ENCODE measurements around the gene OR52A1. TPM values are rescaled to one million over a fixed set of nuclear protein-coding genes. Genes with fewer than 3 reads are reported as not detected.

OR52A1 gene
- total and polyA plus RNA-seq, 2 of the 4 experiments (the other 2 are of a cell fraction) = not detected

DNA sequence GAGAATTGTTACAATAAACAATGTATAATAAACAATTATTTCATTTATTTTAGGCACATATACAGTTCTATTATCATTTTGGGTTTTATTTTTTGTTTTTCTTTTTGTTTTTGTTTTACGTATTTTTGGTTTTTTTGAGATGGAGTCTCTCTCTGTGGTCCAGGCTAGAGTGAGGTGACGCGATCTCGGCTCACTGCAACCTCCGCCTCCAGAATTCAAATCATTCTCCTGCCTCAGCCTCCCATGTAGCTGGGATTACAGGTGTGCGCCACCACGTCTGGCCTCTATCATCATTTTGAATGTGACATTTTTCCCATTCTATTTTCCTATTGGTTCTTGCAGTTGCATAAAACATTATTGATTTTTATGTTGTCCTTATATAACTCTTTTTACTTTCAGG, 20.4 kb upstream of the OR52A1 start:
- H2BK15ac ChIP-seq (ENCODE audit: low read depth, low read length) = no peak overlapping the region
- H4K20me1 ChIP-seq (ENCODE audit: insufficient read depth, low read length) = no peaks in the 10 kb centered on the region
- no peak overlapping the region for H2BK5ac ChIP-seq (ENCODE audit: low read depth, low read length, poor library complexity, severe bottlenecking)
- no peak overlapping the region for H4K5ac ChIP-seq (ENCODE audit: low read depth, low read length)
- H3K79me1 ChIP-seq (ENCODE audit: low read depth in 1 of 2, low read length in 2 of 2) = no peaks in the 10 kb centered on the region
- intact Hi-C loops (cut with micrococcal nuclease) = no loop called here
- no peak overlapping the region for H4K91ac ChIP-seq (ENCODE audit: insufficient read depth, low read depth, low read length)
- DNase-seq (no peak), ATAC-seq (ENCODE audit: low read depth) (no peak)
- ChIA-PET POLR2A (ENCODE audit: unreplicated experiment) (no interaction called here), CTCF (no interaction called here)
- no peak overlapping the region for H2BK20ac ChIP-seq (ENCODE audit: low read depth, low read length)
- H3K9ac ChIP-seq (ENCODE audit: low read depth, low read length) = no peak overlapping the region
- no peak overlapping the region for H2AK9ac ChIP-seq (replicated peaks; ENCODE audit: low read depth, low read length, poor library complexity)
- no peak for TF ChIP-seq RCOR1 (IDR thresholded peaks at IDR 0.05; ENCODE audit: insufficient replicate concordance, low read length)
- TF ChIP-seq NFE2L2 (IDR thresholded peaks at IDR 0.05; ENCODE audit: low read depth, low read length) = no peak
- no peak for TF ChIP-seq POLR2A (IDR thresholded peaks at IDR 0.05; ENCODE audit: low read depth, low read length)
- TF ChIP-seq SMC3 (IDR thresholded peaks at IDR 0.05; ENCODE audit: low read depth, low read length) = no peak
- TF ChIP-seq ELK1 (IDR thresholded peaks at IDR 0.05; ENCODE audit: borderline replicate concordance, low read depth, low read length) = no peak
- TF ChIP-seq RAD21 (IDR thresholded peaks at IDR 0.05; ENCODE audit: low read length) = no peak
- TF ChIP-seq FOS (IDR thresholded peaks at IDR 0.05; ENCODE audit: low read depth, low read length) = no peak
- no peak for TF ChIP-seq USF2 (IDR thresholded peaks at IDR 0.05; ENCODE audit: low read depth, low read length)
- no peak for TF ChIP-seq MXI1 (IDR thresholded peaks at IDR 0.05; ENCODE audit: borderline replicate concordance, low read depth, low read length)
- TF ChIP-seq BHLHE40 (IDR thresholded peaks at IDR 0.05; ENCODE audit: low read depth, low read length) = no peak
- TF ChIP-seq MAFK (IDR thresholded peaks at IDR 0.05; ENCODE audit: low read depth, low read length) = no peak
- TF ChIP-seq RFX5 (IDR thresholded peaks at IDR 0.05; ENCODE audit: low read depth, low read length) = no peak
- TF ChIP-seq, protein P1, sequence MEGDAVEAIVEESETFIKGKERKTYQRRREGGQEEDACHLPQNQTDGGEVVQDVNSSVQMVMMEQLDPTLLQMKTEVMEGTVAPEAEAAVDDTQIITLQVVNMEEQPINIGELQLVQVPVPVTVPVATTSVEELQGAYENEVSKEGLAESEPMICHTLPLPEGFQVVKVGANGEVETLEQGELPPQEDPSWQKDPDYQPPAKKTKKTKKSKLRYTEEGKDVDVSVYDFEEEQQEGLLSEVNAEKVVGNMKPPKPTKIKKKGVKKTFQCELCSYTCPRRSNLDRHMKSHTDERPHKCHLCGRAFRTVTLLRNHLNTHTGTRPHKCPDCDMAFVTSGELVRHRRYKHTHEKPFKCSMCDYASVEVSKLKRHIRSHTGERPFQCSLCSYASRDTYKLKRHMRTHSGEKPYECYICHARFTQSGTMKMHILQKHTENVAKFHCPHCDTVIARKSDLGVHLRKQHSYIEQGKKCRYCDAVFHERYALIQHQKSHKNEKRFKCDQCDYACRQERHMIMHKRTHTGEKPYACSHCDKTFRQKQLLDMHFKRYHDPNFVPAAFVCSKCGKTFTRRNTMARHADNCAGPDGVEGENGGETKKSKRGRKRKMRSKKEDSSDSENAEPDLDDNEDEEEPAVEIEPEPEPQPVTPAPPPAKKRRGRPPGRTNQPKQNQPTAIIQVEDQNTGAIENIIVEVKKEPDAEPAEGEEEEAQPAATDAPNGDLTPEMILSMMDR (conservative IDR thresholded peaks at IDR 0.05; ENCODE audit: low read depth, low read length) = no peak
- TF ChIP-seq CEBPB (IDR thresholded peaks at IDR 0.05; ENCODE audit: low read depth, low read length) = no peak
- no peak for TF ChIP-seq CHD1 (IDR thresholded peaks at IDR 0.05; ENCODE audit: low read depth, low read length)
- no peak for TF ChIP-seq MAZ (IDR thresholded peaks at IDR 0.05; ENCODE audit: borderline replicate concordance, low read depth, low read length)
- H3K4me1 ChIP-seq (ENCODE audit: control insufficient read depth, insufficient read depth, low read length) = no peaks in the 10 kb centered on the region
- dilution Hi-C loops (cut with HindIII; ENCODE audit: low sequenced_read_pairs, unreplicated experiment) = no loop called here
- H3K4me2 ChIP-seq (ENCODE audit: low read depth, low read length) = no peak overlapping the region
- H2AK5ac ChIP-seq (ENCODE audit: low read depth, low read length) = no peak overlapping the region
- H3K14ac ChIP-seq (replicated peaks; ENCODE audit: low read depth, low read length) = no peak overlapping the region
- H3K36me3 ChIP-seq (ENCODE audit: control insufficient read depth, insufficient read depth, low read length) = no peaks in the 10 kb centered on the region
- no peak overlapping the region for H2BK120ac ChIP-seq (ENCODE audit: low read depth, low read length)
- no peak overlapping the region for H4K8ac ChIP-seq (ENCODE audit: low read depth in 2 of 2, low read length in 2 of 2)
- no CpG with 5 or more reads among the region's 7 CpGs for WGBS, 2 experiments (ENCODE audit: extremely low coverage in 2 of 2, insufficient read length in 1 of 2)
- BruUV-seq (replicated peaks) = no TSS peak
- H3K27me3 ChIP-seq (ENCODE audit: control insufficient read depth, insufficient read depth, low read length) = no peaks in the 10 kb centered on the region
- no peak overlapping the region for H3K56ac ChIP-seq (ENCODE audit: extremely low read depth, insufficient read depth, low read length)
- H3K18ac ChIP-seq (ENCODE audit: low read depth, low read length) = no peak overlapping the region
- no peaks in the 10 kb centered on the region for H3K9me1 ChIP-seq (ENCODE audit: insufficient read depth, low read length)
- H3K4me3 ChIP-seq (ENCODE audit: insufficient read depth, low read depth, low read length) = no peak overlapping the region
- H3K27ac ChIP-seq (ENCODE audit: insufficient read depth, low read length) = no peak overlapping the region
- H3K4ac ChIP-seq (ENCODE audit: low read depth, low read length) = no peak overlapping the region
- no peaks in the 10 kb centered on the region for H3K9me3 ChIP-seq (ENCODE audit: control insufficient read depth, insufficient read depth, low read length)
- in situ Hi-C loops (cut with MboI; ENCODE audit: low sequenced_read_pairs) = no loop called here
- H2AFZ ChIP-seq (replicated peaks; ENCODE audit: low read length, poor library complexity) = no peak overlapping the region
- H3K23ac ChIP-seq (ENCODE audit: low read depth, low read length) = no peak overlapping the region
